Measurements from ENCODE around the gene BTBD17. TPM values are rescaled to one million over a fixed set of nuclear protein-coding genes. Genes with fewer than 3 reads are reported as not detected.

Gene BTBD17
- total RNA-seq, 1 donor from 2014 or later: not detected

DNA sequence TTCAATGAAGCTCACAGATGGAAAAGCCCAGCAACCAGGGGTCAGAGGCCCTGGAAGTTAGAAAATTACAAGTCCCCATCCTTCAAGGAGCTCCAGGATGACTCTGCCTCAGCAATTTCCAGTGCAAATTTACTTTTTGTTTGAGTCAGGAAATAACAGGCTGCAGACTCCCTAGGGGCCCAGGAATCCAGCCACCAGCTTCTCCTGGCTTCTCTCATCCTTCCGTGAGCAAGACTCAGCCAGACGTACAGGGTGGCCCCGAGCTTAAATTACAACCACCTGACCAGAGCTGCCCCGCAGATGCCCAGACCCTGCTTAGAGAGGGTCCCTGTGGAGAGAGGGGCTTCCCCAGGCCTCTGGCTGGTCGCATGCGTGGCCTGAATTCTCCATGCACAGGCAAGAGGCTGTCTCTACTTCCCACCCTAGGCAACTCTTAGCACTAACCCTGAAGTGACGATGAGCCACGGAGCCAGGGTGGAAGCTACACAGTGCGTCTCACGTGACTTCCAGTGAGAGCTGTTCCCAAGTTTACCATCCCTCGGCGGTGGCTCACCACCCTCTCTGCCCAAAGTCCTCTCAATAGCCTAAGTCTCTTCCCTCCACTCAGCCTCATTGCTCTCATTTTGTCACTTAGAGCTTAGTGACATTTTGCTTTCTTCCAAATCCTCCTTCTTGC, 32.7 kb upstream of the BTBD17 start:
- FAIRE-seq (no peak), DNase-seq (ENCODE audit: low read depth) (no peak)
- peak overlapping the region; percentile 5 for H3K27ac Mint-ChIP-seq (ENCODE audit: unreplicated experiment)
- Histone ChIP-seq H4K20me1 (ENCODE audit: insufficient read depth, low read length) (no peaks in the 10 kb centered on the region), H3K4me1 (ENCODE audit: insufficient read depth, low read length) (no peaks in the 10 kb centered on the region), H3K27ac (ENCODE audit: low read depth, low read length) (no peak overlapping the region), H3K79me2 (ENCODE audit: insufficient read depth, low read length) (no peaks in the 10 kb centered on the region), H3K9ac (ENCODE audit: low read length) (no peak overlapping the region), H3K4me3 (ENCODE audit: insufficient read depth, low read depth, low read length) (no peak overlapping the region), H3K4me2 (ENCODE audit: low read length) (no peak overlapping the region), H3K36me3 (ENCODE audit: insufficient read depth, low read length) (no peaks in the 10 kb centered on the region), H3K27me3 (ENCODE audit: insufficient read depth, low read length) (no peaks in the 10 kb centered on the region), H3K9me3 (ENCODE audit: insufficient read depth, low read depth, low read length) (no peaks in the 10 kb centered on the region), H2AFZ (ENCODE audit: low read depth, low read length) (no peak overlapping the region)
- no peaks in the 10 kb centered on the region for H3K36me3 Mint-ChIP-seq (ENCODE audit: low read depth, unreplicated experiment)
- H3K9me3 Mint-ChIP-seq (ENCODE audit: unreplicated experiment): no peaks in the 10 kb centered on the region
- no peak overlapping the region for H3K4me3 Mint-ChIP-seq (ENCODE audit: unreplicated experiment)
- TF ChIP-seq, protein P1, sequence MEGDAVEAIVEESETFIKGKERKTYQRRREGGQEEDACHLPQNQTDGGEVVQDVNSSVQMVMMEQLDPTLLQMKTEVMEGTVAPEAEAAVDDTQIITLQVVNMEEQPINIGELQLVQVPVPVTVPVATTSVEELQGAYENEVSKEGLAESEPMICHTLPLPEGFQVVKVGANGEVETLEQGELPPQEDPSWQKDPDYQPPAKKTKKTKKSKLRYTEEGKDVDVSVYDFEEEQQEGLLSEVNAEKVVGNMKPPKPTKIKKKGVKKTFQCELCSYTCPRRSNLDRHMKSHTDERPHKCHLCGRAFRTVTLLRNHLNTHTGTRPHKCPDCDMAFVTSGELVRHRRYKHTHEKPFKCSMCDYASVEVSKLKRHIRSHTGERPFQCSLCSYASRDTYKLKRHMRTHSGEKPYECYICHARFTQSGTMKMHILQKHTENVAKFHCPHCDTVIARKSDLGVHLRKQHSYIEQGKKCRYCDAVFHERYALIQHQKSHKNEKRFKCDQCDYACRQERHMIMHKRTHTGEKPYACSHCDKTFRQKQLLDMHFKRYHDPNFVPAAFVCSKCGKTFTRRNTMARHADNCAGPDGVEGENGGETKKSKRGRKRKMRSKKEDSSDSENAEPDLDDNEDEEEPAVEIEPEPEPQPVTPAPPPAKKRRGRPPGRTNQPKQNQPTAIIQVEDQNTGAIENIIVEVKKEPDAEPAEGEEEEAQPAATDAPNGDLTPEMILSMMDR (IDR thresholded peaks at IDR 0.05; ENCODE audit: insufficient read depth, low read depth, low read length): no peak
- no peak for TF ChIP-seq EZH2 (IDR thresholded peaks at IDR 0.05; ENCODE audit: insufficient read depth, low read length)
- peaks cover 6% of the 10 kb centered on the region for H3K4me1 Mint-ChIP-seq (ENCODE audit: low read depth, unreplicated experiment)
- H3K27me3 Mint-ChIP-seq (ENCODE audit: low read depth, unreplicated experiment): peaks cover 21% of the 10 kb centered on the region

DNA sequence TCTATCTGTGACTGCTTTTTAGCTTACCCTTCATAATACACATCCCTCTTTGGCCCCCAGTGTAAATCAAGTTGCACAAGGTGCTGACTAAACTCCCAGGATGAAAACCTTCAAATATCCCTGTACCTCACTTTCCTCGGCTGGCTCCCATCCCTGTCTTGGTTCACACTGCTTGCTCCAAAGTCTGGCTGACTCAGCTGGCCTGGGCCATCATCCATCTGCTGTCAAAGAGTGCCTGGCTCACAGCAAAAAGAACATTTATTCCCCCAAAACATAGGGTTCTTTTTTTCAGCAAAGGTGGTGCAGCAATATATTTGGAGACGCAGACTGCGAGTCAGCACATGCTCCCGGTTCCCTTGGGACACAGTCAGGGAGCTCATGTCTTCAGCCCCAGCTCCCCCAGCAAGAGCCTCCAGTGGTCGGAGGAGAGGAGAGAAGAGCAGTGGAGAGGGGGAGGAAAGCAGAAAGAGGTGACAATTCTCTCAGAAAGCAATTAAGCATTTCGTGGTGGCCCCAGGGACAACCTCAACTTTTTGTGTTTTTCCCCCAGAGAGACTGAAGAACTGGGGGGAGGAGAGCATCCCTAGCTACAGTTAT, 31.8 kb upstream of the BTBD17 start:
- Histone ChIP-seq H3K4me2 (ENCODE audit: low read length) (no peak overlapping the region), H3K79me2 (ENCODE audit: insufficient read depth, low read length) (no peaks in the 10 kb centered on the region), H3K9me3 (ENCODE audit: insufficient read depth, low read depth, low read length) (no peaks in the 10 kb centered on the region), H3K4me3 (ENCODE audit: insufficient read depth, low read depth, low read length) (no peak overlapping the region), H3K27me3 (ENCODE audit: insufficient read depth, low read length) (no peaks in the 10 kb centered on the region), H3K9ac (ENCODE audit: low read length) (no peak overlapping the region), H2AFZ (ENCODE audit: low read depth, low read length) (no peak overlapping the region), H3K36me3 (ENCODE audit: insufficient read depth, low read length) (no peaks in the 10 kb centered on the region), H3K27ac (ENCODE audit: low read depth, low read length) (no peak overlapping the region), H4K20me1 (ENCODE audit: insufficient read depth, low read length) (no peaks in the 10 kb centered on the region), H3K4me1 (ENCODE audit: insufficient read depth, low read length) (no peaks in the 10 kb centered on the region)
- DNase-seq (ENCODE audit: low read depth): peak; percentile 35
- no peak for FAIRE-seq
- H3K9me3 Mint-ChIP-seq (ENCODE audit: unreplicated experiment): no peaks in the 10 kb centered on the region
- H3K36me3 Mint-ChIP-seq (ENCODE audit: low read depth, unreplicated experiment): no peaks in the 10 kb centered on the region
- H3K4me3 Mint-ChIP-seq (ENCODE audit: unreplicated experiment): no peak overlapping the region
- no peak overlapping the region for H3K27ac Mint-ChIP-seq (ENCODE audit: unreplicated experiment)
- H3K27me3 Mint-ChIP-seq (ENCODE audit: low read depth, unreplicated experiment): peaks cover 27% of the 10 kb centered on the region
- peaks cover 6% of the 10 kb centered on the region for H3K4me1 Mint-ChIP-seq (ENCODE audit: low read depth, unreplicated experiment)
- TF ChIP-seq EZH2 (IDR thresholded peaks at IDR 0.05; ENCODE audit: insufficient read depth, low read length): no peak
- TF ChIP-seq, protein P1 (IDR thresholded peaks at IDR 0.05; ENCODE audit: insufficient read depth, low read depth, low read length): no peak

DNA sequence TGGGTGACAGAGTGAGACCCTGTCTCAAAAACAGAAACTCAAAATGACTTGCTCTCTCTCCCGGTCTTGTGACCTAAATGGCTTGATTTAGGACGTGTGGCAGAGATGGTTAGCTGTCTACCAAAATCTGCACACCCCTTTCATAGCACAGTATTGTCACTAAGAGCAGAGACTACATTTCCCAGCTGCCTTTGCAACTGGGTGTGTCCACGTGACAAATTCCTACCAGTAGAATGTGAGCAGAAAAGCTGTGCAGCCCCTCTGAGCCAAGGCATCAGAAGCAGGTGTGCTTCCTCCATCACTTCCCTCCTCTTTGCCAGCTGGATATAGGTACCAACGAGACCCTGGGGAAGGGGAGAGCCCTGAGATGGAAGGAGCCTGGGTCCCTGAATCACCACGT, 31.2 kb upstream of the BTBD17 start:
- DNase-seq (ENCODE audit: low read depth) (no peak), FAIRE-seq (no peak)
- peaks cover 27% of the 10 kb centered on the region for H3K27me3 Mint-ChIP-seq (ENCODE audit: low read depth, unreplicated experiment)
- Histone ChIP-seq H3K4me2 (ENCODE audit: low read length) (no peak overlapping the region), H2AFZ (ENCODE audit: low read depth, low read length) (no peak overlapping the region), H3K4me3 (ENCODE audit: insufficient read depth, low read depth, low read length) (no peak overlapping the region), H3K36me3 (ENCODE audit: insufficient read depth, low read length) (no peaks in the 10 kb centered on the region), H4K20me1 (ENCODE audit: insufficient read depth, low read length) (no peaks in the 10 kb centered on the region), H3K9ac (ENCODE audit: low read length) (no peak overlapping the region), H3K27ac (ENCODE audit: low read depth, low read length) (no peak overlapping the region), H3K4me1 (ENCODE audit: insufficient read depth, low read length) (no peaks in the 10 kb centered on the region), H3K79me2 (ENCODE audit: insufficient read depth, low read length) (no peaks in the 10 kb centered on the region), H3K9me3 (ENCODE audit: insufficient read depth, low read depth, low read length) (no peaks in the 10 kb centered on the region), H3K27me3 (ENCODE audit: insufficient read depth, low read length) (no peaks in the 10 kb centered on the region)
- peaks cover 6% of the 10 kb centered on the region for H3K4me1 Mint-ChIP-seq (ENCODE audit: low read depth, unreplicated experiment)
- no peaks in the 10 kb centered on the region for H3K9me3 Mint-ChIP-seq (ENCODE audit: unreplicated experiment)
- no peak for TF ChIP-seq EZH2 (IDR thresholded peaks at IDR 0.05; ENCODE audit: insufficient read depth, low read length)
- TF ChIP-seq, protein P1 (IDR thresholded peaks at IDR 0.05; ENCODE audit: insufficient read depth, low read depth, low read length): no peak
- no peak overlapping the region for H3K27ac Mint-ChIP-seq (ENCODE audit: unreplicated experiment)
- no peaks in the 10 kb centered on the region for H3K36me3 Mint-ChIP-seq (ENCODE audit: low read depth, unreplicated experiment)
- H3K4me3 Mint-ChIP-seq (ENCODE audit: unreplicated experiment): no peak overlapping the region
